COLO668 (cell line): Measurements from ENCODE around the gene NHSL2.
"Not testable (repeated sequence)": the region's sequence is repeated elsewhere in the genome, so short reads cannot be mapped to it uniquely, and the experiment has no call there.

Source experiments
- DNase-seq: peaks from one replicate; lab custom pipeline; 2025; ENCODE audit not compliant: unreplicated experiment; lab: John Stamatoyannopoulos, UW

NHSL2 gene

DNA sequence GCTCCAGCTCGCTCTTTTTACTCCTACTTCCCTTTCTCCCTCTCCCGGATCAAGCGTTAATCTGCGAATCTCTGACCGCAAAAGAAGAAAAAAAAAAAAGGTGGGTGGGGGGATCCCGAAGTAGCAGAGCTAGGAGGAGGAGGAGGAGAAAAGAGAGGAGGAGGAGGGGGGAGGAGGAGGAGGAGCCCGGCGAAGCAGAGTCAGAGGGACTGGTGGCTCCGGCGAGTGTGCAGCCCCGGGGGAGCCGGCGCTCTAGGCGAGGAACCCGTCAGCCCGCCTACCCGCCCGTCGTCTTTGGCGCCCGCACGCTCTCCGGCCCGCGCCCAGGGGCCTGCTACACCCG is at the start of gene NHSL2:
TSS of gene NHSL2 (plus strand) at position 203 of the 343 bp plus-strand sequence.
- no peak for DNase-seq

DNA sequence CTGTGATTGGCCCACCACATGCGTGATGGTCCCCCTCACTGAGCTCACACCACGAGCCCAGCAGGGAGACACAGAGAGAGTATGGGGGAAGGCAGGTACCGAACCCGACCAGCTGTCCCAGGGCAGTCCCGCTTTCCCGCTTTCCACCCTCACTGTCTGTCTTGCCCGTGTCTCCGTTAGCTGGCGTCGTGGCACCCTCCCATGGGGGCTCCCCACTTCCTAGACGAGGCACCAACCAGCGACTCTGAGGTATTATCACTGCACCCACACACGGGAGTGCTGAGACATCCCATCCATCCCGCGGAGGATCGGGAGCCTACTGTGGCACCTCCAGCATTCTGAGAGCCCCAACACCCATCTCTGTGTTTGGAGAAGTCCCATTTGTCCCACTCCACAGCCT is 43.0 kb upstream of the NHSL2 start:
- no peak for DNase-seq

DNA sequence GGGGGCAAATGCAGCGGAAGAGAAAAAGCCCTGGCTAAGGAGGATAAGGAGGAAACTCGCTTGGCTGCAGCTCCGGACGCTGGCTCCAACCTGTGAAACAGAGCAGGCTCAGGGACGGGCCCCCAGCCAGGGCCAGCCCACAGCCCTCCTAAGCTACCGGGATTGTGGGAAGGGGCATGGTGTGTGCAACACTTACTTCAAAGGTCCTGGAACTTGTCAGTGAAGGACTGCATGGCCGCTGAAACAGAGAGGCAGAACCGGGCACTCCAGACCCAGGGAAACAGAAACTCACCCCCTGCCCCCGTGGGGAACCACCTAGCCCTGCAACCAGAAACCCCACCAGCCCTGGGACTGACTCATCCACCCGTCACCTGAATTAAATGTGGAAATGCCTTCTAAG is 41.1 kb upstream of the NHSL2 start:
- DNase-seq = not testable (repeated sequence)

DNA sequence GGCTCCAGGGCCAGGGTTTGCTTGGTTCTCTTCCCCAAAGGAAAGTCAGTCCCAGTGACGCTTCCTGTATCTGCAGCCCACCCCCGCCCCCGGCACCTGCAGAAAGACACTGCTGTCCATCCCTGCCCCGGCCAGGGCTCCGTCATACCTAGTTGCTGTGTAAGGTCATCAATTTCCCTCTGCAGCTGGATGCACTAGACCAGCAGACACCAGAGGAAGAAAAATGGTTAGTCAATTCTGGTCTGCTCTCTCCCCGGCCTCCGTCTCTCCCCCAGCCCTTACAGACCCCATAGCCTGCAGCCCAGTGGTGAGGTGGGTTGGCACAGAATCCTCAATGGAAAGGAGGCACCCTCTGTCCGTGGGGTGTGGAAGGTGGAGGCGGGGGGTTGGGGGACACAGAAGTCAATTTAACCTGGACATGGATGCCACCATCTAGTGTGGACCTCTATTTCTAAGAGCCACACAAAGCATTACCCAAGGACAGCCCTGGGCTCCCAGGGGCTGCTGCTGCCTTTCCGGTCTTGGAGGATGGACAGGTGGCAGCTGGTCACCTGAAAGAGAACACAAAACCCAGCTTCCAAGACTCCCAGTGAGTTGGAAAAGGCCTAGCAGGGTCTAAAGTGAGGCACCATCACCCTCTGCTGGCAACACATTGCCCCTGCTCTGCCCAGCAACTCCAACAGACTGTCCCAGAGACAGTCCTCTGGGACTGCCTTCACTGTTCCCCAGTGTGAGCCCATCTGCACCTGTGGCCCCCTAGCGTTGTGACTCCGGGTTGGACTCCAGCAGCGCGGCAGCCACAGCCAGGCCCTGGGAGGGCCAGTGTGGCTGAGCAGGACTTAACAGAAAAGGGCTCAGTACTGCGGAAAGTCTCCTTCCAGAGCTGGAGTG is 40.2 kb upstream of the NHSL2 start:
- DNase-seq = no peak

DNA sequence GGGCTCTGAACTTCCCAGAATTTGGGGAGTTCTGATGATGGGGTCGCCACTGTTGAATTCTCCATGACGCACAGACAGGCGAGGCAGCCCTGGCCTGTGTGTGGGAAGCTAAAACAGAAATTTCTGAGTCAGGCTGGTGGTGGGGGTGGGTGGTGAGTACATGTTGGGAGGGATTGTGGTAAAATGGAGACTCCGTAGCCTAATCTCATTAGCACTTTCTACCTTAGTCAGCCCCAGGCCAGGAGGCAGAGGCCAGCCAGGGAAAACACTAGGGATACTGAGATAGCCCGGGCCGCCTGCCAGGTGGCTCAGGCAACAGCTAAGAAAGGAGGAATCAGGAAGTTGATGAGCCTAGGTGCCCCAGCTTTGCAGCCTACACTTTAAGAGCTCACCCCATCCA is 39.3 kb upstream of the NHSL2 start:
- no peak for DNase-seq

DNA sequence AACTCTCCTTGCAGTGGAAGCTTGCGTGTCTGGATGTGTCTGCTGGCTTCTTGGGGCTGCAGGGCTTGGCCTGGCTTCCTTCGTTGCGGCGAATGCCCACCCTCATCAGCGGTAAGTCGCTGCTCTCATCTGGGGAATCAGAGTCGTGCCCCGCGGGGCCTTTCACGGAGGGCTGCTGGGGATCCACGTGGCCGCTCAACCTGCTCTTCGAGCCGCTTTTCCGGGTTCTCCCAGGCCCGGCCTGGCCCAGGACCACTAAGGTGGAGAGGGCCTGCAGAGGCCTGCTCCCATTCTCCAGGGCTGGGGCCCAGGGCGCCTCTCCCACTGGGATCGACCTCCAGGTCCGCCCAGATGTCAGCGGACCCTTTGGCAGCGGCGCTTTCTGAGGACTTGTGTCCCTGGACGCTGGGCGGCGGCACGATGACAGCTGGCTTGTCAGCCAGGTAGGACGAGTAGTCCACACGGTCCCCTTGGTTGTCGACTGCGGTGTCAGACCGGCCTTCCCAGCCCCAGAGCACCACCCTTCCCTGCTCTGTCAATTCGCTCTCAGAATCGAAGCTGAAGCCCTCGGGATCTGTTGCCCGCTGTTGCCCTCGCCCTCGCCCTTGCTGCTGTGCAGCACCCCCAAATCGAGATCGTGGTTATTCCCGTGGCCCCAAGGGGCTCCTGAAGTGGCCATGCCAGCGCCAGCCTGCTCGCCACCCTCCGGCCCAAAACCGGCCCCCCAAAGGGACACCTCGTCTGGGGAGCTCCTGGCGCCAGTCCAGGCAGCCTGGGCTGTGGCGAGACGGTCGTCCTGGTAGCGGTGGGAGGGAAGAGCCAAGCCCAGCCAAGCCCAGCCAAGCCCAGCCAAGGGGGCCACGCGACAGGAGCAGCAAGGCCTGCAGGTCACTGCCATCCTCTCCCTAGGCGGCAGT is 37.8 kb upstream of the NHSL2 start:
- no peak for DNase-seq

DNA sequence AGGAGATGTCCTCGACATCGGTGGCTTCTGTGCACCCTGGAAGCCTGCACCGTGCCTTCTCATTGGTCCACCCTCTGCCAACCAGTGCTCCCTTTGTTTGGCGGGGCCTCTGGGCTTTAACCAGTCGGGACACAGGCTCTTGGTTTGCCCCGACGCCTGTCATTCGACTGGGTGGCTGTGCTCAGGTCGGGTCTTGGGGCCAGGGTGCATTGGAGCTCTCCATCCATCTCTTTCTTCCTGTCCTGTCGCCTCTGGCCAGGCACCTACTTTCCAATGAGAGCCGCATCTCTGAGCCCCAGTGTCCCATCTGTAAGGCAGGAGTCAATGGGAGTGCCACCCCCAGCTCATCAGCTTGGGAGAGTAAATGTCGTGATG is 37.2 kb upstream of the NHSL2 start:
- DNase-seq = no peak

DNA sequence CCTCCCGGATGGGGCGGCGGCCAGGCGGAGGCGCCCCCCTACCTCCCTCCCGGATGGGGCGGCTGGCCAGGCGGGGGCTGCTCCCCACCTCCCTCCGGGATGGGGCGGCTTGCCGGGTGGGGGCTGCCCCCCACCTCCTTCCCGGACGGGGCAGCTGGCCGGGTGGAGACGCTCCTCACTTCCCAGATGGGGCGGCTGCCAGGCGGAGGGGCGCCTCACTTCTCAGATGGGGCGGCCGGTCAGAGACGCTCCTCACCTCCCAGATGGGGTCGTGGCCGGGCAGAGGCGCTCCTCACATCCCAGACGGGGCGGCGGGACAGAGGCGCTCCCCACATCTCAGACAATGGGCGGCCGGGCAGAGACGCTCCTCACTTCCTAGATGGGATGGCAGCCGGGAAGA is 33.8 kb upstream of the NHSL2 start:
- not testable (repeated sequence) for DNase-seq

DNA sequence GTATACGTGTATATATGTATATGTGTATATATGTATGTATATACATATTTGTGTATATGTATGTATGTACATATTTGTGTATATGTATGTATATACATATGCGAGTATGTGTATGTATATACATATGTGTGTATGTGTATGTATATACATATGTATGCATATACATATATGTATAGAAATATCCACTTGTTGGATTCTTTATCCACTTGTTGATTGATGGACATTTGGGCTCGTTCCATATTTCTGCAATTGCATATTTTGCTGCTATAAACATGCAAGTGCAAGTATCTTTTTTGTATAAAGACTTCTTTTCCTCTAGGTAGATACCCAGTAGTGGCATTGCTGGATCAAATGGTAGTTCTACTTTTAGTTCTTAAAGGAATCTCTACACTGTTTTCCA is 25.5 kb upstream of the NHSL2 start:
- DNase-seq = no peak

DNA sequence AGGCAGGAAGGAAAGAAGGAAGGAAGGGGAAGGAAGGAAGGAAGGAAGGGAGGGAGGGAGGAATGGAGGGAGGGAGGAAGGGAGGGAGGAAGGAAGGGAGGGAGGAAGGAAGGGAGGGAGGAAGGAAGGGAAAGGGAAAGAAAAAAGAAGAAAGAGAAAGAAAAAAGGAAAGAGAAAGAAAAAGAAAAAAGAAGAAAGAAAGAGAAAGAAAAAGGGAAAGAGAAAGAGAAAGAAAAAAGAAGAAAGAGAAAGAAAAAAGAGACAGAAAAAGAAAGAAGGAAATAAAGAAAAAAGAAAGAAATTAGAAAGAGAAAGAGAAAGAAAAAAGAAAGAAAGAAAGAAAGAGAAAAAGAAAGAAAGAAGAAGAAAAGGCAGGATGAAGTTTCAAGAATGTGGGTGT is 15.0 kb upstream of the NHSL2 start:
- no peak for DNase-seq

DNA sequence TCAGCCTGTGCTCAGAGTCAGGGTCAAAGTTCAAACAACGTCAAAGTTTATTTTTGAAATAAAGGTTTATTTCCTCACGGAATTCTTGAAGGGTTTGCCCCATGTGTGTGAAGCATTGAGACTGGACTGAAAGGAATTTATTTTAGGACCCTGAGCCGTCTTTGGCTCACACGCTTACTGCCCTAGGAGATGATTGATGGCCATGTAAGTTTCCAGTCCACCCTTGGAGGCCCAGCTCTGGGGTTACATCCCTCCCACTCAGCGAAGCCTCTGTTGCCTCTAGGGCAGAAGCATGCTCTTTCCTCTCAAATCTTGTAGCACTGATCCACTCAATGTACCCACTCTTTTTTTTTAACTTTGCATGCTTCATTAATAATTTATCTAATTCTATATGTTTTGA is 4.5 kb upstream of the NHSL2 start:
- DNase-seq = no peak

DNA sequence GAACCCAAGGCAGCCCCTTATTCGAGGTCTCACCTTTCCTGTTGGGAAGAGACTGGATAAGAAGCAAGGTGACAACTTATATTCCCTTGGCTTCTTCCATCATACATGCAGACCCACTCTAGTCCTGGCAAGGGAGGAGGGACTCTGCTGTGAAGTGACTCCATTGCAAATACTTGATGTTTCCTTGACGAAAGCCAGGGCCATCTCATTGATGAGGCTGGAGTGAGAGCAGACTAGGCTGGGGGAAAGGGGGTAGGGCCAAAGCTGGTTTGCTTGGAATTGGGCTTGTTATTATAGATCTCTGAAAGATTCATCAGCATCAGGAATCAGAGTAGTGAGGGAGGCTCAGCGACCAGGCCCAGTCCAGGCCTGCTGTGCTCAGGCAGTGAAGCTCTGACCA is 2.3 kb upstream of the NHSL2 start:
- DNase-seq = no peak

DNA sequence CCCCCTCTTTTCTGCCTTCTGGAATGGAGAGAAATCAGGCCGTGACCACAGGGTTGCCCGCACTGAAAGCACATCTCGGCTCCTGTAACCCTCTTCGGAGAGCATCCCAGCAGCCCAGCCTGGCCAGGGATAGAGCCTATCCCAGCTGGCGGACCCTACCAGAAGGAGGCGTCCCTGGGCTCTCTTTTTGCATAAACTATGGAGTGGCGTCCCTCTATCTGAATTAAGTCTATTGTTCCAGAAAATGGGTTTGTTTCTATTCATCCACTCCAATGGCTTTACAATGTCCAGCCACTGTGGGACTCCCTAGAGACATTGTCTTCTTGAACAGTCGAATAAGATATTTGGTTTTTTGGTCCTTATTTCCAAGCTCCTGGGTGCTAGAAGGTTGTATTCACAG is 689 bp upstream of the NHSL2 start:
- DNase-seq = no peak

DNA sequence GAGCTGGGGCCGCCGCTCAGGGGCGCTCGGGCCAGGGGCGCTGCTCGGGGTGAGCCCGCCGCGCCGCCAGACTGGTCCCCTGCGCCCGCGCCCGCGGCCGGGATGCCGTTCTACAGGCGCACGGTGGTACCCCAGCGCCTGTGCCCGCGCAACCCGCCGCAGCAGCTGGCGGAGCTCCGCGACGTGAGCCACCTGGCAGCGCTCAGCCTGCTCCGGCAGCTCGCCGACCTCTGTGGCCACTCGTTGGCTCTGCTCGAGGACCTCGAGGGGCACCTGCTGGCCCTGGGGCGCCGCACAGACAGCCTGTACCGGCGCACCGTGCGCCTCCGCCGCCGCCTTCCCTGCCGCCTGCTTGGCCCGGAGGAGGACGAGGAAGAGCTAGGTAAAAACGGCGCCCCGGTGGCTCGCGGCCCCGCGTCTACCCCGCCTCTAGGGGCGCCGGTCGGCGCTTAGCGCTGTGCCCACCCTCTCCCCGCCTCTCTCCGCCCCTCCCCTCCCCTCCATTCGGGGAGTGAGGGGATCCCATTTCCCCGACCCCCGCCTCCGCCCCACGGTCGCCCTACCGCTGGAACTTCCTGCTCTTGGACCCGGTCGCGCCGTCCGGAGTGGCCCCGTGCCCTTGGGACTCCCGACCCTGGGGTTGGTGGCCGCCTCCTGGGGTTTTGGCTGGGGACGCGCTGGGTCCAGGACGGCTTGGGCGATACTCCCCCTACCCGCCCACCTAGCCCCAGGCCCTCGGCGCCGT is 513 bp downstream of the NHSL2 start:
- peak; percentile 6 for DNase-seq

DNA sequence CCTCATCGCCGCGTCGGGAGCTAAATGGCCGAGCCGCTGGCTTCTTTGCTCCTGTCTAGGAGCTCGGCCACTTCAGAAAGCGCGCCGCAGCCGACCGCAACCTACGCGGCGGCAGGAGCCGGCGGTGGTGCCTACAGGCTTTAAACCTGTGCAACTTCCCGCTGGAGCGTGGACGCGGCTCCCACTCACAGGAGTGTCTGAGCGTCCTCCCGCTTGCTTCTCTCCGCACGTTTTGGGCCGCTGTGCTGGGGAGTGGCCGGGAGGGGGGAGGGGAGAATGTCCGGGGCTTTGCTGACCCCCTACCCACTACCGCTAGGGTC is 1.0 kb downstream of the NHSL2 start:
- DNase-seq = peak; percentile 1

DNA sequence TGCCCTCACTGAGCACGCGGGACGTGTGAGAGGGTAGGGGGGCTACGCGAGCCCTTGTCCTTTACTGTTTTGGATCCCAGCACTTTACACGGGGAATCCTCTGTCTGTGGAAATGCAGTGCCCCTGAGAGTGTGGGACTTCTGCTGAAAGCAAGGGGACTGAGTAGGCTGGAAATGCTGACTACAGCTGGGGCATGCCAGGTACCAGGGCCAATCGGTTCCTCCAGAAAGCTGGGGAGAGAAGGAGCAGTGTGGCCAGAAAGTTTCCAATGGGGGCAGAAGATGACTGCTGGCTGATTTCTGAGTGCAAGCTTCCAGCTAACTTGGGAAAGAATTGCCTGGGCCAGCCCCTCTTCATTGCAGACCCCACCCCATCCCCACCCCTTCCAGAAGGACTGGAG is 1.5 kb downstream of the NHSL2 start:
- no peak for DNase-seq

DNA sequence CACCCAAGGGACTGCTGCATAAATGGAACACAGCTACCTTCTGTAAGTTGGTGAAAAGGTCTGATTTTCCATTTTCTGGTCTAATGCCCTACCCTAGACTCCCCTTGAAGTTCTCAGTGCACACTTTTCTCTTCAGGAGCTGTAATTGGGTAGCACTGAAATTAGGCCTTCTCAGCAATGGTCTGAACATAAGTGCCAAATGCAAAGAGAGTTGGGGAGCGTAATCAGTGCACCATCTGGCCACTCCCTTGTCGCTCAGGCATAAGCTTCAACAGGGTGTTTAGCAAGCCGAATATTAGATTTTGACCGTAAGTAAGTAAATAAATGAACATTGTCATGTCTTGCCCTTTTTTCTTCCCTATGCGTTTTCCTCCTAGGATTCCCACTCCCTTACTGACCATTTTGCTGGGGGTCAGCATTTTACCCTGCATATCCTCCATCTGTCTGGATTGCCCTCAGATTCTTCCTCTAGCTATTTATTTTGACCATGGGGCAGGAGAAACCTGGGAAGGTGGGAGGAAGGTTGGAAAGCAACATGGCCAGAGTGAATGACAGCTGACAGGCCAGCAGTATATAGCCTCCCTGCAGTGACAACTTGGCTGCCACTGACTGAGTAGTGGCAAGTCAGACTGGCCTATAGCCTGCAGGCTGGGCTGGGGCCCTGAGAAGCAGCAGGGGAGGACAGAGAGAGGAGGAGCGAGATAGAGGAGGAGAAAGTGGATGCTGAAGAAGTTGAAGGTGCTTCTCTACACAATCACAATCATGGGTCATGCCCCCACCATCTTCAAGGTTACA is 2.7 kb downstream of the NHSL2 start:
- DNase-seq = no peak

DNA sequence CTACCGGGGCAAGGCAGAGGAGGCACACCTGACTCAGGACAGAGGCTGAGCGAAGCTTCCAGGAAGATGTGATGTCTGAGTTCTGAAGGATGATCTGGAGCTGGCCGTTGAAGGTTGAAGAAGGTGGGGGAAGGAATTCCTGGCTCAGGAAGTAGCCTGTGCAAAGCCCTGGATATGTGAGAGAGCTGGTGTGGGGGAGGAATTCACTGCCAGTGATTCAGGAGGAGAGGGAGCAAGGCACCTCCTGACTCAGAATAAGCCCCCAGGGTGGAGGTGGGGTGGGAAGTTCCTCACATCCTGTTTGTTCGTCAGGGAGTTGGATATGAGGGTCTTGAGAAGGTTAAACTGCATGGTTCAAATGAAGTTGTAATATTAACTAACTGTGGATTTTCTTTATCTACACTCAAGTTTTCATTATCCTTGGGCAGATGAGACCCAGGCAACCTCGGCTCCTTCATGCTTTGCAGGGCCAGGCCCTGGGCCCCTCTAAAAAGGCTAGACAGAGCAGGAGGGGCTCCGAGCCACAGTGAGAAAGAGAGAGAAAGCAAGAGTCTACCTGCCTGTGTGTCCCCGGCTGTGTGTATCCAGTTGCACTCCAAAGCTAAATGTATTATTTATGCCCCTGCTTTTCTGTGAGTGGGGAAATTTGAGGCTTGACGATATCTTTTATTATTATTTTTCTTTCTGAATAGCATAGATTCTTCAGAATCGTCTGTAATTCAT is 7.1 kb downstream of the NHSL2 start:
- no peak for DNase-seq

DNA sequence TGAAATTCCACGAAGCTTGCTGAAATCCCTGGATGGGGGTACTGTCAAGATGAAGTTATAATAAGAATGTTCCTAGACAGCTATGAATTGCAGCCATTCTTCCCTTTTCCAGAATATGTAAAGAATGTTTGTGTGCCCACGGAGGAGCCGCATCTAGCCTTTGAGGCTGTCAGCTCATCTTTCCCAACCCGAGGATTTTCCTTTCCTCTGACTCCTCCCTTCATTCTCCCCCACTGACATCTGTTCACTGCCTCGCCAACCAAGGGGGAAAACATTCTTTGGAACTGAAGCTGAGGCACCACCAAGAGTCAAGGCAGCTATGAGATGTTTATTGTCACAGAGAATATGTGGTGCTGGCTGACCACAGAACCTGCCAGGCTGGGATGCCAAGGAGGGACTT is 8.8 kb downstream of the NHSL2 start:
- no peak for DNase-seq

DNA sequence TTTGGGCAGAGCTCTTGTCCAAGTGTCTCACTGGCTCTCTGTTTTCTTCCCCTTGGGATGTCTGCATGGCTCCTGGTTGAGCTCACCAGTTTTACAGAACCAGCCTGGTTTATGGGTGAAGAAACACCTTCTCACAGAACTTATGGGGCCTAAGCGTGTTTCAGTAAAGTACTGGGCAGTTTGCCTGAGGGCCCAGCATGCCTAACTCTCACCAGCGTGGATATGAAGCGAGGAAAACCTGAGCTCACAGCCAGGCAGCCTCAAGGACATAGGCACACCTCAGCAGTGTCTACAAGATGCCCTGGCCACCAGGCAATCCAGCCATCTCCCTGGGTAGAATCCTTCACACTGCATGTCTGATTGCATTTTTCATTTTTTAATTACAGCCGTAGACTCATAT is 9.2 kb downstream of the NHSL2 start:
- DNase-seq = no peak
